Activated CD4-positive, CD25-positive, alpha-beta regulatory T cell (primary cell): Measurements from ENCODE around the gene DAZAP1.

Source experiments
- DNase-seq, 4 experiments: peaks; one replicate each; lab custom pipeline; 2025; lab: John Stamatoyannopoulos, UW

The DAZAP1 gene

DNA sequence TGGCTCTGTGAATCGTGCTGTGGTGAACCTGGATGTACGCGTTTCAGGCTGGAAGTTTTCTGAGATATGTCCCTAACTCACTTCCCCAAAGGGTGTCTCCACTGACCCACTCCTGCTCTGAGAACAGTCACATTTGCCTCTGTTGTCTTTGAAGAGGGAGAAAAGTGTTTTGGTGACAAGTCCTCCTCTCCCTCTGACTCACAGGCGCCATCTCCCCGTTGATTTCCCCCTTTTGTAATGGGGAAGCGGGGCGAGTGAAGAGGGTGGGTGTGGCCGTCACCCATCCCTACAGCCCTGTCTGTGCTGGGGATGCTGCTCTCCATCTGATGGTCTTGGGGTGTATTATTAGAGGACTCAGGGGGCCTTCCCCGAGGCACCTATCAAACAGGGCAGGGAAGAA lies 52.1 kb downstream of the DAZAP1 start:
- DNase-seq = no peak

- DNase-seq = no peak
Observed at GRCh38 chr19:1460033-1460995, 52.9 kb downstream of the DAZAP1 start.

GRCh38 chr19:1461862-1462261 lies 54.5 kb downstream of the DAZAP1 start:
- DNase-seq = no peak

DNA sequence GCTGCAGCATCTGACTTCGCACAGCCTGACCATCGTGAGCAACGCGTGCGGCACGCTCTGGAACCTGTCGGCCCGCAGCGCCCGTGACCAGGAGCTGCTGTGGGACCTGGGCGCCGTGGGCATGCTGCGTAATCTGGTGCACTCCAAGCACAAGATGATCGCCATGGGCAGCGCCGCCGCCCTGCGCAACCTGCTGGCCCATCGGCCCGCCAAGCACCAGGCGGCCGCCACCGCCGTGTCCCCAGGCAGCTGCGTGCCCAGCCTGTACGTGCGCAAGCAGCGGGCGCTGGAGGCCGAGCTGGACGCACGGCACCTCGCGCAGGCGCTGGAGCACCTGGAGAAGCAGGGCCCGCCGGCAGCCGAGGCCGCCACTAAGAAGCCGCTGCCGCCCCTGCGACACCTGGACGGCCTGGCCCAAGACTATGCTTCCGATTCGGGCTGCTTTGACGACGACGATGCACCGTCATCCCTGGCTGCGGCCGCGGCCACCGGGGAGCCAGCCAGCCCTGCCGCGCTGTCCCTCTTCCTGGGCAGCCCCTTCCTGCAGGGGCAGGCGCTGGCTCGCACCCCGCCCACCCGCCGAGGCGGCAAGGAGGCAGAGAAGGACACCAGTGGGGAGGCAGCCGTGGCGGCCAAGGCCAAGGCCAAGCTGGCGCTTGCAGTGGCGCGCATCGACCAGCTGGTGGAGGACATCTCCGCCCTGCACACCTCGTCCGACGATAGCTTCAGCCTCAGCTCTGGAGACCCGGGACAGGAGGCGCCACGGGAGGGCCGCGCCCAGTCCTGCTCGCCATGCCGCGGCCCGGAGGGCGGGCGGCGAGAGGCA lies 58.0 kb downstream of the DAZAP1 start:
- no peak for DNase-seq

DNA sequence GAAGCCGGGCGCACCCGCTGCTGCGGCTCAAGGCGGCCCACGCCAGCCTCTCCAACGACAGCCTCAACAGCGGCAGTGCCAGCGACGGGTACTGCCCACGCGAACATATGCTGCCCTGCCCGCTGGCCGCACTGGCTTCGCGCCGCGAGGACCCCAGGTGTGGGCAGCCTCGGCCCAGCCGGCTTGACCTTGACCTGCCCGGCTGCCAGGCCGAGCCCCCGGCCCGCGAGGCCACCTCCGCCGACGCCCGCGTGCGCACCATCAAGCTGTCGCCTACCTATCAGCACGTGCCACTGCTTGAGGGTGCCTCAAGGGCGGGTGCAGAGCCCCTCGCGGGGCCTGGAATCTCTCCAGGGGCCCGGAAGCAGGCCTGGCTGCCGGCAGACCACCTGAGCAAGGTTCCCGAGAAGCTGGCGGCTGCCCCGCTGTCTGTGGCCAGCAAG lies 58.7 kb downstream of the DAZAP1 start:
- DNase-seq = no peak

GRCh38 chr19:1466461-1467214 lies 59.3 kb downstream of the DAZAP1 start:
- DNase-seq = no peak

GRCh38 chr19:1467215-1467489 lies 59.8 kb downstream of the DAZAP1 start:
- DNase-seq = no peak

GRCh38 chr19:1467490-1468273 lies 60.3 kb downstream of the DAZAP1 start:
- no peak for DNase-seq

- DNase-seq = no peak
Observed at GRCh38 chr19:1468274-1468820, 61.0 kb downstream of the DAZAP1 start.

- DNase-seq = no peak
Observed at GRCh38 chr19:1468821-1469254, 61.5 kb downstream of the DAZAP1 start.

- DNase-seq = no peak
Observed at GRCh38 chr19:1469255-1470054, 62.1 kb downstream of the DAZAP1 start.

DNA sequence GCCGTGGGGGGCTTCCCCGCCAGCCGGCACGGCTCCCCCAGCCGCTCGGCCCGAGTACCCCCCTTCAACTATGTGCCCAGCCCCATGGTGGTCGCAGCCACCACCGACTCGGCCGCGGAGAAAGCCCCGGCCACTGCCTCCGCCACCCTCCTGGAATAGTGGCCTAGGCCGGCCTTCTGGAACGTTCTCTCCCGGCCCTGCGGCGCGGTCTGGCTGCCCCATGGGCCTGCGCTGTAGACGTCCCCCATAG lies 62.6 kb downstream of the DAZAP1 start:
- DNase-seq = no peak

DNA sequence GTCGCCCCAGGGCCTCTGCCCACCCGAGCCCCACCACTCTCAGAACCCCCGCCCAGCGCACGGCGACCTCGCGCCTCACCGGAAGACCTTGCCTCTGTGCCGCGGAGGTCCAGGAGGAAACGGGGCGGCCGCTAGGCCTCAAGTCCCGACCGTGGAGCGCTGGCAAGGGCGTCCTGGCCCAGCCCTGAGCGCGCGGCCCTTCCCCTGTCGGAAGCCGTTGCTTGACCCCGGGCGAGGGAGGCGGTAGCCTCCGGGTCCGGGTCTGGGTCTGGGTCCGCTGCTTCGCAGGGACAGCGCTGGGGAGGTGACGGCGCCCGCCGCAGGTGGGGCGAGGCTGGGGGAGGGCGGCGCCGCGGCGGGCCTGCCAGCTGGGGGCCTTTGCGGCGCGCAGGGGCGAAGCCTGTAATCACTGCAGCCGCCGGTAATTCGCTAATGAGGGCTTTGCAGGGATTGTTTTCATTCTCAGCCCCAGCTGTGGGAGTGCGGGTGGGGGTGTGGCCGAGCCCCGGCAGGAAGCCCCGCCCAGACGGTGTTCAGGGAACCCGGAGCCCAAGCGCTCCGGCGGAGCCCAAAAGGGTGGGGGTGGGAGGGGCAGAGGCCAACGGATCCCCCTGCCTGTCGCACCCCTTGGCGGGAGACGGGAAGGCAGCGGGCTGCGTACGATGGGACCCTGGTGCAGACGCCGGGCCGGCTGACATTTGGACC lies 63.1 kb downstream of the DAZAP1 start:
- peak; percentile 44 to 71 (median 58) for DNase-seq

GRCh38 chr19:1471010-1471514 lies 63.7 kb downstream of the DAZAP1 start:
- DNase-seq = no peak

- DNase-seq = no peak
Observed at GRCh38 chr19:1471515-1472160, 64.3 kb downstream of the DAZAP1 start.

GRCh38 chr19:1472231-1473084 lies 65.1 kb downstream of the DAZAP1 start:
- no peak for DNase-seq

- no peak for DNase-seq
Observed at GRCh38 chr19:1473085-1473851, 65.9 kb downstream of the DAZAP1 start.
